Thymus (tissue), 11 donors: ENCODE results near the gene BIRC2. TPM values are rescaled to one million over a fixed set of nuclear protein-coding genes. Genes with fewer than 3 reads are reported as not detected.

ENCODE experiments used
- DNase-seq, 9 donors: peaks; one replicate each; pipeline ENCODE4 v3.0.0-alpha.2; 2013; ENCODE audit warnings: low spot score in 9 of 9, low read depth in 6 of 9, missing footprints in 1 of 9
- H3K27ac ChIP-seq, 2 donors: one replicate each; pipeline ENCODE4 v1.5.1; 2013; ENCODE audit warnings: control low read depth in 1 of 2, low read depth in 1 of 2, low read length in 1 of 2, mild to moderate bottlenecking in 1 of 2, moderate library complexity in 1 of 2
- H3K27me3 ChIP-seq, 2 donors: one replicate each; pipeline ENCODE4 v1.5.1; 2013; ENCODE audit warnings: low read length in 1 of 2; ENCODE audit not compliant: control insufficient read depth in 2 of 2, insufficient read depth in 1 of 2
- H3K36me3 ChIP-seq, 2 donors: one replicate each; pipeline ENCODE4 v1.5.1; 2013; ENCODE audit warnings: low read length in 1 of 2, mild to moderate bottlenecking in 1 of 2, moderate library complexity in 1 of 2; ENCODE audit not compliant: control insufficient read depth in 2 of 2, insufficient read depth in 2 of 2
- H3K4me1 ChIP-seq, 2 donors: one replicate each; pipeline ENCODE4 v1.5.1; 2013; ENCODE audit warnings: low read length in 2 of 2; ENCODE audit not compliant: control insufficient read depth in 2 of 2, insufficient read depth in 2 of 2
- H3K4me3 ChIP-seq, 2 donors: one replicate each; pipeline ENCODE4 v1.5.1; 2013; ENCODE audit warnings: low read length in 2 of 2, control low read depth in 1 of 2, mild to moderate bottlenecking in 1 of 2
- H3K9me3 ChIP-seq, 2 donors: one replicate each; pipeline ENCODE4 v1.5.1; 2013; ENCODE audit warnings: low read length in 1 of 2, mild to moderate bottlenecking in 1 of 2; ENCODE audit not compliant: control insufficient read depth in 2 of 2, insufficient read depth in 1 of 2
- WGBS: extraction: QIAGEN DNeasy Blood & Tissue Kit; methylation state at CpG from one replicate; pipeline ENCODE4 v1.1.7; 2013; 5-methylcytosine and 5-hydroxymethylcytosine counted together
- polyA plus RNA-seq: library from polyadenylated mRNA; stranded (reverse); fragments of 200-250 nt; gene quantifications from one replicate; pipeline ENCODE4 v1.2.3, GENCODE V29; 2013
- total RNA-seq: library from RNA; stranded (reverse); fragments of 120-200 nt; gene quantifications from one replicate; pipeline ENCODE4 v1.2.4, GENCODE V29; 2013
- donor health status: healthy.

Gene BIRC2
- total and polyA plus RNA-seq, 2 donors = 95.9 to 127 TPM

DNA sequence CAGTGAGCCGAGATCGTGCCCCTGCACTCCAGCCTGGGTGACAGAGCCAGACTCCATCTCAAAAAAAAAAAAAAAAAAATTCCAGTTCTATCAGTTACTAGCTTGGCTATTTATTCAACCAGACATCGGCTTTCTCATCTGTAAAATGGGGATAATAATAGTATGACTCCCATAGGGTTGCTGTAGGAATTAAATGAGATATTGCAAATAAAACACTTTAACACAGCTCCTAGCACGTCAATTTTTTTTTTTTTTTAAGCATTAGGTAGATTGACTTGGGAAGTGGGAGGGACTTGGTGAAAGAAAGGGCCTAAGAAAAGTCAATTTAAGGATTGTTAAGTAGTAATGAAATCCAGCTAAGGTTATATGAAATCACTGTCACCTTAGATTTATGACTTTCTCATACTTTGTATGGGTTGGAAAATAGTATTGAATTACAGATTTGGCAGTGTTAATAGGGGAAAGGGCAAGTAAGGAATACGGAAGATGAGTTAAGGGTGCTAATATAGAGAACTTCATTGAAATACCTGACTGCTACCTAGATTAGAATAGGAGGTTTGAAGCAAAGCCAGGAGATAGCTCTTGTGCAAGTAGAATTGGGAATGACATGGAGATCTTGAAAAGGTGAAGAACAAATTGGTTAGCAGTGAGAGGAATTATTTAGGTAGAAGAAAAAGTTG is 28.8 kb downstream of the BIRC2 start:
- H3K27me3 ChIP-seq = no peaks in the 10 kb centered on the region
- no peaks in the 10 kb centered on the region for H3K9me3 ChIP-seq
- DNase-seq = no peak
- H3K36me3 ChIP-seq = peaks cover 18 to 39% of the 10 kb centered on the region in 2 donors
- no peak overlapping the region for H3K27ac ChIP-seq
- H3K4me1 ChIP-seq = peaks cover 0 to 5% of the 10 kb centered on the region in 2 donors
- H3K4me3 ChIP-seq = no peak overlapping the region
- WGBS = 96% methylated on average over 5 of the region's 5 CpGs

DNA sequence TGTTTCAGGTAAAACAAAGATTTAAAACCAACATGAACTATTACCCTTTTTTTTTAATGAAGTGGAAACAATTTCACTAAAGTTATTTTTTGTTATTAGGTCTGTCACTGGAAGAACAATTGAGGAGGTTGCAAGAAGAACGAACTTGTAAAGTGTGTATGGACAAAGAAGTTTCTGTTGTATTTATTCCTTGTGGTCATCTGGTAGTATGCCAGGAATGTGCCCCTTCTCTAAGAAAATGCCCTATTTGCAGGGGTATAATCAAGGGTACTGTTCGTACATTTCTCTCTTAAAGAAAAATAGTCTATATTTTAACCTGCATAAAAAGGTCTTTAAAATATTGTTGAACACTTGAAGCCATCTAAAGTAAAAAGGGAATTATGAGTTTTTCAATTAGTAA is 30.9 kb downstream of the BIRC2 start:
- no peak for DNase-seq
- Histone ChIP-seq H3K36me3 (peaks cover 26 to 53% of the 10 kb centered on the region in 2 donors), H3K4me3 (no peak overlapping the region), H3K4me1 (peaks cover 0 to 5% of the 10 kb centered on the region in 2 donors), H3K27me3 (no peaks in the 10 kb centered on the region), H3K9me3 (no peaks in the 10 kb centered on the region), H3K27ac (no peak overlapping the region)
- 97% methylated on average over 2 of the region's 2 CpGs for WGBS

DNA sequence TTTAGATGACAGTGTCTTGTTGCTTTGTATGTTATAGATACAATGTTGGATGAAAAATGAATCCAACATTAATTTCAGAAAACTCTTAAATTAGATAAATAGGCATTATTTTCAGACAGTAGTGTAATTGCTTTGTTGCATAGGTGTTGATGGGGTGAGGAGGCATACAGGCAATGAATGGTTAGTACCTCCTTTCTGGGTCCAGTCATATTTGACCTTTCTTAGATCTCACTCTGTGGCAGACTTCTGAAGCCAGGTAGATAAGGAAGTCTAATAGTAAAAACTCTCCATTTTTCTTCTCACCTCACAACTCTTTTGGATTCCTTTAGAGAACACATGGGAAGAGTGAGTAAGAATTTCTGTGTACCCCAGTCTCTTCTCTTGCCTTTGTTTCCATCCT is 31.8 kb downstream of the BIRC2 start:
- Histone ChIP-seq H3K27ac (no peak overlapping the region), H3K4me1 (peaks cover 0 to 5% of the 10 kb centered on the region in 2 donors), H3K9me3 (no peaks in the 10 kb centered on the region), H3K4me3 (no peak overlapping the region), H3K27me3 (no peaks in the 10 kb centered on the region), H3K36me3 (peaks cover 26 to 56% of the 10 kb centered on the region in 2 donors)
- no peak for DNase-seq

DNA sequence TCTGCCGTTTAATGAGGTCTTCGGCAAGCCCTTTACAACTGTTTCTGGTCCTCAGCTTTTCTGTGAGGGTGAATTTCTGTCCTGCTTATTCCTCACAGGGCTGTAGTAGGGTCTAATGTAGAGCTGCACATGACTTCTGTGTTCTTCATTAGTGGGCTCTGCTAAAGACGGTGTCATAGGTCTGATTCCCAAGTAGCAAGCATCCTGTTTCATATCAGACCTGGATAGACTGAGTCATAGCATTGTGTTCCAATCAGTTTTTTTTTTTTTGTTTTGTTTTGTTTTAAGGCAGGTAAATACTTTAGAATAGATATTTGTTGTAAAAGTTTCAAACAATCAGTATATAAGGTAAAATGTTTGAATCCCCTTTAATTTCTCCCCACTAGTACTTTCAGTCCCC is 35.4 kb downstream of the BIRC2 start:
- 98% methylated on average over 3 of the region's 3 CpGs for WGBS
- peaks cover 31 to 62% of the 10 kb centered on the region in 2 donors for H3K36me3 ChIP-seq
- no peaks in the 10 kb centered on the region for H3K27me3 ChIP-seq
- H3K4me3 ChIP-seq = no peak overlapping the region
- no peak overlapping the region for H3K27ac ChIP-seq
- peaks cover 0 to 13% of the 10 kb centered on the region in 2 donors for H3K4me1 ChIP-seq
- no peaks in the 10 kb centered on the region for H3K9me3 ChIP-seq
- no peak for DNase-seq

DNA sequence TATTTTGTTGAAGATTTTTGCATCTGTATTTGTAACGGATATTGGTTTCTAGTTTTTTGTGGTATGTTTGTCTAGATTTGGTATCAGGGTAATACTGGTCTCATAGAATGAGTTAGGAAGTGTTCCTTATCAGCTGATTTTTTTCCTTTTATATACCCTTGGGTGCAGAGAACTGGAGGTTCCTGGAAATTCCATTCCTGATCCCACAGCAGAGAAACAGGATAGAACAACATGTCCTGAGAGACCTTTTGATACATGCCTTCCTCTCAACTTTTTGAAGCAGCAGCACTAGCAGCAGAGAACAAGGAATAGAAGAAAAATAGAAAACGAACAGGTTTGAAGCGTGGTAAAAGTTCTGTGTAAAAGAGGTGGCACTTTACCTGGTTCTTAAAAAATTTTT is 36.8 kb downstream of the BIRC2 start:
- Histone ChIP-seq H3K9me3 (no peaks in the 10 kb centered on the region), H3K4me1 (peaks cover 0 to 13% of the 10 kb centered on the region in 2 donors), H3K27me3 (no peaks in the 10 kb centered on the region), H3K4me3 (no peak overlapping the region), H3K27ac (no peak overlapping the region), H3K36me3 (peaks cover 37 to 68% of the 10 kb centered on the region in 2 donors)
- no peak for DNase-seq
- WGBS = 94% methylated on average over 3 of the region's 3 CpGs

DNA sequence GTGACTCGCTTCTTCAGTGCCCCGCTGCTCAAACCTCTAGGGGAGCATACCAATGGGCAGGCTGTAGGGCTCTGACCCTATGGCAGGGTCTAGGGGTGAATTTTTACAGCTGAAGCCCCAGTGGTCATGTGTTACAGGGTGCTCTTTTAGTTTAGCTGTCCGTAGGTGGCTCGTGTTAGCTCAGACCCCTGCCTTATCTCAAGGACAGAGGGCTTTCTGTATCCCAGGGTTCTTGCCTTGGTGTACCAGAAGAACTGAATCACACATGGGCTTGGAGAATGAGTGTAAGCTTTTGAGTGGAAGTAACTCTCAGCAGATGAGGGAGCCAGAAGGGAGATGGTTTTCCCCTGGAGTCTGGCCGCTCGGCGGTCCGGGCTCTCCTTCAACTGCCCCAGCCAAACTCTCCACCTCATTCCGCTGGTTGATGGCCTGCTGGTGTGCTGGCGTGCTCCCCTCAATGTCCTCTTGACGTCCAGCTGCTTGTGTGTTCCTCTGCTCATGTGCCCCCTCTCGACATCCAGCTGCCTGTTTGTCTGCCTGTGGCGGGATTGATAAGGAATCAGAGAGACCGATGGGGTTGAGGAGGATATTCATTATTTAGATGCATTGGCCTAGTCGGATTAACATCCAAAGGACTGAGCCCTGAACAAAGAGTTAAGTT is 37.5 kb downstream of the BIRC2 start:
- H3K36me3 ChIP-seq = peaks cover 37 to 68% of the 10 kb centered on the region in 2 donors
- no peaks in the 10 kb centered on the region for H3K27me3 ChIP-seq
- DNase-seq = no peak
- no peak overlapping the region for H3K27ac ChIP-seq
- no peak overlapping the region for H3K4me3 ChIP-seq
- H3K4me1 ChIP-seq = peaks cover 0 to 13% of the 10 kb centered on the region in 2 donors
- H3K9me3 ChIP-seq = no peaks in the 10 kb centered on the region
- 97% methylated on average over 15 of the region's 15 CpGs for WGBS

DNA sequence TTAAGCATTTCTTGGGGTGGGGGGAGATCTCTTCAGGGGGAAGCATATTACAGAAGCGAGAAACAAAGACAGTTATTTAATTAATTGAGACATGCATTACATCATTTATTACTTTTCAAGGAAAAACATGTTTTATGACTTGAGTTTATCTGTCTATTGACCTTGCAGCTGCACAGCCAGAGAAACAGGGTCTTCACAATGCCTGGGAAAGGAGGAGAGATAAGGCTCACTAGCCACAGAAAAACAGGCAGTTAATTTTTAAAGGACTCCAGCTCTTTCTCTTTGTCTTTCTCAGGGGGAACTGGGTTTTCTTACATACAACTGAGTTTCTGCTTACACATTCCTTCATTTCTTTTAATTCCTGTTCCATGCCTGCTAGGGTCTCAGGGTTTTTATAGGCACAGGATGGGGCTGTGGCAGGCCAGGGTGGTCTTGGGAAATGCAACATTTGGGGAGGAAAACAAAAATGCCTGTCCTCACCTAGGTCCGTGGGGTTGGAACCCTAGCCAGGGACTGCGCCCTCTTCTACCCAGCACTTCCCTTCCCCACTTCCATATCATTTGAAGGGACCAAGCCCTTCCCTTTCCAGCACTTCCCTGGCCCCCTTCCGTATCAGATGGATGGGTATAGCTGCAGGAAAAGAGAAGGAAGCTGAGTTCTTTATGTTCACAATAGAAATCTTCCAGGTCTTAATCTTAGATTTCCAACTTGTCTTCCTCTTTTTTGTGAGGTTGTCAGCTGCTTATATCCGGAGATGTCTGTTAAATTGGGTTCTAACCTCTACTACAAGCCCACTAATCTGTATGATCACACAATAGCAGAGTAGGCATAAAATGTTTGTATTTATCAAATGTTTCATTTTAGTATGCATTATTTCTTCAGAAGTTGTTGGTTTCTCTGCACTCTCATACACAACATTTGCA is 38.3 kb downstream of the BIRC2 start:
- 63% methylated on average over 5 of the region's 5 CpGs for WGBS
- Histone ChIP-seq H3K4me3 (no peak overlapping the region), H3K27ac (peak overlapping the region in 1 of 2 donors; percentile 27), H3K27me3 (no peaks in the 10 kb centered on the region), H3K36me3 (peaks cover 37 to 63% of the 10 kb centered on the region in 2 donors), H3K9me3 (no peaks in the 10 kb centered on the region), H3K4me1 (peaks cover 0 to 13% of the 10 kb centered on the region in 2 donors)
- DNase-seq = no peak

DNA sequence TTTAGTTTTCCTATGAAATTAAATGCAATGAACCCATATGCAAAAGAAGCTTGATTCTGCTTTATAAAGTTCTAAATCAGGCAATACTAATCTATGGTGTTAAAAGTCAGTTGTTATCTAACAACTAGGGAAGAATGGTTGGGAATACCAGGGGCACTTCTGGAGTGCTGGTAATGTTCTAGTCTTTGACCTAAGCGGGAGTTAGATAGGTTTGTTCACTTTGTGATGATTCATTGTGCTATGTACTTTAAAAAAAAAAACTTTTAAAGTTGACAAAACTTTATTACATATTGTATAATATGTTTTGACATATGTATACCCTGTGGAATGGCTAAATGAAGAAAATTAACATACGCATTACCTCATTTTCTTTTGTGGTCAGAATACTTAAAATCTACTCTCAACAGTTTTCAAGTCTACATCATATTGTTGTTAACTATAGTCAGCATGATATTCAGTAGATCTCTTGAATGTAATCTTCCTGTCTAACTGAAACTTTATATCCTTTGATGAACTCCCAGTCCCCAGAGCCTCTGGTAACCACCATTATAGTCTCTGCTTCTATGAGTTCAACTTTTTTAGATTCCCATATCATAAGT is 39.2 kb downstream of the BIRC2 start:
- no peak overlapping the region for H3K27ac ChIP-seq
- peak in 3 of 9 donors; percentile 19 to 41 (median 30) for DNase-seq
- H3K4me3 ChIP-seq = no peak overlapping the region
- peaks cover 33 to 61% of the 10 kb centered on the region in 2 donors for H3K36me3 ChIP-seq
- peaks cover 0 to 13% of the 10 kb centered on the region in 2 donors for H3K4me1 ChIP-seq
- no peaks in the 10 kb centered on the region for H3K9me3 ChIP-seq
- H3K27me3 ChIP-seq = no peaks in the 10 kb centered on the region
- WGBS = 93% methylated on average over 2 of the region's 2 CpGs
